Measurements from ENCODE around the gene SOX6. TPM values are rescaled to one million over a fixed set of nuclear protein-coding genes. Genes with fewer than 3 reads are reported as not detected.

Gene SOX6
- total RNA-seq, 1 donor from 2014 or later, result 1.6 TPM

DNA sequence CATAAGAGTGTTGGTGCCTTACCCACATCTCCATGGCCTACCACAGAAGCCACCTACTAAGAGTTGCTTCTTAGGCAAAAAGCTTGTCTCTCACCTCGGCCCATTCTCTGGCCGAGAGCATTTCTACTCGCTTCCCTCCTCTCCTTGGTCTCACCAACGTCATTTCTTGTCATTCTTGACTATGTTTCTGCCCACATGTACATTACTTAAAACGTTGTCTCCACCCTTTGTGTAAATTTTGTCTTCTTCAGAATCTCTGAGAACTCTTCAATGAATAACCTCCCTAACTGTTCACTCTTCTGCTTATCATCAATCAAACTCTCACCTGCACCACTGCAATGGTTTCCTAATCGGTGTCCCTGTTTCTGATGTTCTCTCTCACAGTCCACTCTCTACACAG lies 20.1 kb downstream of the SOX6 start:
- intact Hi-C loops (cut with DNase I), result no loop called here
- no peaks in the 10 kb centered on the region for H3K9me3 ChIP-seq

GRCh38 chr11:16335236-16335962 lies 20.9 kb downstream of the SOX6 start:
- no peaks in the 10 kb centered on the region for H3K9me3 ChIP-seq
- no peaks in the 10 kb centered on the region for H3K36me3 ChIP-seq
- no peak for DNase-seq (ENCODE audit: low spot score in 2 of 2)
- intact Hi-C loops (cut with DNase I), result no loop called here
- H3K27ac ChIP-seq, result no peak overlapping the region
- H3K27me3 ChIP-seq, result no peaks in the 10 kb centered on the region
- no peaks in the 10 kb centered on the region for H3K4me1 ChIP-seq
- no peak overlapping the region for H3K4me3 ChIP-seq
- no peak for TF ChIP-seq CTCF (IDR thresholded peaks at IDR 0.05)

More for the DNA sequence above, 20.1 kb downstream of the SOX6 start:
- Histone ChIP-seq H3K27me3 (no peaks in the 10 kb centered on the region), H3K4me3 (no peak overlapping the region), H3K4me1 (no peaks in the 10 kb centered on the region), H3K27ac (no peak overlapping the region), H3K36me3 (no peaks in the 10 kb centered on the region)
- no peak for DNase-seq (ENCODE audit: low spot score in 2 of 2)
- no peak for TF ChIP-seq CTCF (IDR thresholded peaks at IDR 0.05)

DNA sequence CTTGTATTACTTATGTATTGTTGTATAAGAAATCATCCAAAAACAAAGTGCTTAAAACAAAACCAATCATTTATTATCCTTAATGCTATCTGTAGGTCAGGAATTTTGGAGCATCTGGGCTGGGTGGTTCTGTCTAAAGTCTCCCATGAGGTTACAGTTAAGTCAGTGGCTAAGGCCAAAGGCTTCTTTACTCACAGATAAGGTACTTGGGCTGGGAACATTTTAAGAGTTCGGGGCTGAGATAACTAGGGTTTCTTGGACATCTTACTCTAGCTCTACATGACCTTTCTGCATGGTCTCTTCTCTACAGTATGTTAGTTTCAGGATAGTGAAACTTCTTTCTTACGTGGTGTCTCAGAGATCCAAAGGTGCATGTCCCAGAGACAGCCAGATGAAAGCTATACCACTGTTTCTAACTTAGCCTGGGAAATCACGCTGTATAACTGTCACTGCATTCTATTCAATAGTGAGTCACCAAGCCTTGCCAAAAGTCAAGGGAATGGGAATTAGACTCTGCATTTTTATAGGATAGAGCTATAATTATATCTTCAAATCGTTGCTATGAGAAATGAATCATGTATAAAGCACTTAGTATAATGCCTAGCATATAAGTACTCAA lies 29.6 kb downstream of the SOX6 start:
- no peak overlapping the region for H3K27ac ChIP-seq
- H3K9me3 ChIP-seq, result no peaks in the 10 kb centered on the region
- DNase-seq (ENCODE audit: low spot score in 2 of 2), result no peak
- intact Hi-C loops (cut with DNase I), result no loop called here
- H3K27me3 ChIP-seq, result no peaks in the 10 kb centered on the region
- H3K36me3 ChIP-seq, result no peaks in the 10 kb centered on the region
- H3K4me1 ChIP-seq, result no peaks in the 10 kb centered on the region
- TF ChIP-seq CTCF (IDR thresholded peaks at IDR 0.05), result no peak
- no peak overlapping the region for H3K4me3 ChIP-seq

DNA sequence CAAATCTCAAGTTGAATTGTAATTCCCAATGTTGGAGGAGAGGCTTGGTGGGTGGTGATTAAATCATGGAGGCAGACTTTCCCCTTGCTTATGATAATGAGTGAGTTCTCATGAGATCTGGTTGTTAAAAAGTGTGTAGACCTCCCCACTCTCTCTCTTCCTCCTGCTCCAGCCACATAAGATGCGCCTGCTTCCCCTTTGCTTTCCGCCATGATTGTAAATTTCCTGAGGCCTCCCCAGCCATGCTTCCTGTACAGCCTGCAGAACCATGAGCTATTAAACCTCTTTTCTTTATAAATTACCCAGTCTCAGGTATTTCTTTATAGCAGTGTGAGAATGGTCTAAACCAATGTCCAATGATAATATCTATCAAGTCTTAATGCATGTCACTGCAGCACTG lies 34.2 kb downstream of the SOX6 start:
- Histone ChIP-seq H3K27me3 (no peaks in the 10 kb centered on the region), H3K4me3 (no peak overlapping the region), H3K9me3 (no peaks in the 10 kb centered on the region), H3K27ac (no peak overlapping the region), H3K36me3 (no peaks in the 10 kb centered on the region), H3K4me1 (no peaks in the 10 kb centered on the region)
- no peak for TF ChIP-seq CTCF (IDR thresholded peaks at IDR 0.05)
- DNase-seq (ENCODE audit: low spot score in 2 of 2), result no peak
- intact Hi-C loops (cut with DNase I), result no loop called here

- Histone ChIP-seq H3K4me1 (no peaks in the 10 kb centered on the region), H3K4me3 (no peak overlapping the region), H3K9me3 (no peaks in the 10 kb centered on the region), H3K27ac (no peak overlapping the region), H3K27me3 (no peaks in the 10 kb centered on the region), H3K36me3 (no peaks in the 10 kb centered on the region)
- intact Hi-C loops (cut with DNase I), result no loop called here
- no peak for TF ChIP-seq CTCF (IDR thresholded peaks at IDR 0.05)
- no peak for DNase-seq (ENCODE audit: low spot score in 2 of 2)
Observed at GRCh38 chr11:16321148-16321547, 35.2 kb downstream of the SOX6 start.

Data from ascending aorta (tissue), 2 donors.